ENCODE data around the gene TNS1. TPM values are rescaled to one million over a fixed set of nuclear protein-coding genes. Genes with fewer than 3 reads are reported as not detected.

Gene TNS1
- total RNA-seq, 1 donor from 2014 or later: 219 TPM

DNA sequence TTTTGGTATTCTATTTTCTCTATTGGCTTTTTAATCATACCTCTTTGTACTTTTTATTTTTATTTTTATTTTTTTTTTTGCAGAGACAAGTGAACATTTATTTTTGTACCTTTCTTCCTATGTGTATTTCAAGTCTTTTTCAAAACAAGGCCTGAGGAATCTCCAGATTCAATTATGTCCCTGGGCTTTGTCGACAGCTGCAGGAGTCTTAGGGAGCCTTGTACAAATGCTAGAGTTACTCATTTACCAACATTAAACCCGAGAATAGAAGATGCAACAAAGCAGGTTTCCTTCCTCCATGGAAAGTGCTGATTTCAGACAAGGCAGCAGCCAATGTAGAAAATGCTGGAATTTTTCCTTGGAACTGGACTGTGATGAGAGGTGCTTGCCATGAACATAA is 242.8 kb downstream of the TNS1 start:
- Mint-ChIP-seq H3K4me3 (ENCODE audit: unreplicated experiment) (no peak overlapping the region), H3K36me3 (ENCODE audit: low read depth, unreplicated experiment) (peaks cover 31% of the 10 kb centered on the region), H3K27me3 (ENCODE audit: low read depth, unreplicated experiment) (no peaks in the 10 kb centered on the region), H3K4me1 (ENCODE audit: low read depth, unreplicated experiment) (no peaks in the 10 kb centered on the region), H3K27ac (ENCODE audit: unreplicated experiment) (no peak overlapping the region), H3K9me3 (ENCODE audit: unreplicated experiment) (peaks cover 17% of the 10 kb centered on the region)
- Histone ChIP-seq H3K27ac (ENCODE audit: low read depth, low read length) (no peak overlapping the region), H3K4me3 (ENCODE audit: insufficient read depth, low read depth, low read length) (no peak overlapping the region), H3K9ac (ENCODE audit: low read length) (no peak overlapping the region), H4K20me1 (ENCODE audit: insufficient read depth, low read length) (no peaks in the 10 kb centered on the region), H3K4me2 (ENCODE audit: low read length) (no peak overlapping the region), H3K4me1 (ENCODE audit: insufficient read depth, low read length) (no peaks in the 10 kb centered on the region), H3K9me3 (ENCODE audit: insufficient read depth, low read depth, low read length) (peaks cover 5% of the 10 kb centered on the region), H3K27me3 (ENCODE audit: insufficient read depth, low read length) (no peaks in the 10 kb centered on the region), H3K79me2 (ENCODE audit: insufficient read depth, low read length) (no peaks in the 10 kb centered on the region), H3K36me3 (ENCODE audit: insufficient read depth, low read length) (peaks cover 6% of the 10 kb centered on the region), H2AFZ (ENCODE audit: low read depth, low read length) (no peak overlapping the region)
- no peak for TF ChIP-seq EZH2 (IDR thresholded peaks at IDR 0.05; ENCODE audit: insufficient read depth, low read length)
- TF ChIP-seq, protein P1, sequence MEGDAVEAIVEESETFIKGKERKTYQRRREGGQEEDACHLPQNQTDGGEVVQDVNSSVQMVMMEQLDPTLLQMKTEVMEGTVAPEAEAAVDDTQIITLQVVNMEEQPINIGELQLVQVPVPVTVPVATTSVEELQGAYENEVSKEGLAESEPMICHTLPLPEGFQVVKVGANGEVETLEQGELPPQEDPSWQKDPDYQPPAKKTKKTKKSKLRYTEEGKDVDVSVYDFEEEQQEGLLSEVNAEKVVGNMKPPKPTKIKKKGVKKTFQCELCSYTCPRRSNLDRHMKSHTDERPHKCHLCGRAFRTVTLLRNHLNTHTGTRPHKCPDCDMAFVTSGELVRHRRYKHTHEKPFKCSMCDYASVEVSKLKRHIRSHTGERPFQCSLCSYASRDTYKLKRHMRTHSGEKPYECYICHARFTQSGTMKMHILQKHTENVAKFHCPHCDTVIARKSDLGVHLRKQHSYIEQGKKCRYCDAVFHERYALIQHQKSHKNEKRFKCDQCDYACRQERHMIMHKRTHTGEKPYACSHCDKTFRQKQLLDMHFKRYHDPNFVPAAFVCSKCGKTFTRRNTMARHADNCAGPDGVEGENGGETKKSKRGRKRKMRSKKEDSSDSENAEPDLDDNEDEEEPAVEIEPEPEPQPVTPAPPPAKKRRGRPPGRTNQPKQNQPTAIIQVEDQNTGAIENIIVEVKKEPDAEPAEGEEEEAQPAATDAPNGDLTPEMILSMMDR (IDR thresholded peaks at IDR 0.05; ENCODE audit: insufficient read depth, low read depth, low read length): no peak
- no peak for DNase-seq (ENCODE audit: low read depth)
- no peak for FAIRE-seq

DNA sequence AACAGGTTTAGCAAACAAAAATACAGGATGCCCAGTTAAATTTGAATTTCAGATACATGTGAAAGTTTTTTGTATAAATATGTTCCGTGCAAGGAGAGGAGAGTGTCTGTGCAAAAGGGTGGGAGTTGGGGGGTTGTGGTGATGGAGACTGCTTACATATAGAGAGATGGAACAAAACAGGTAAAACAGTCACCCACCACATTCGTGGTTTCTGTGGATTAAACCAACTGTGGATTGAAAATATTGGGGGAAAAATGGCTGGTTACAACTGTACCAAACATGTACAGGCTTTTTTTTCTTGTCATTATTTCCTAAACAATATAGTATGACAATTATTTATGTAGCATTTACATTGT is 245.7 kb downstream of the TNS1 start:
- Histone ChIP-seq H3K36me3 (ENCODE audit: insufficient read depth, low read length) (peaks cover 3% of the 10 kb centered on the region), H3K27ac (ENCODE audit: low read depth, low read length) (no peak overlapping the region), H3K4me2 (ENCODE audit: low read length) (no peak overlapping the region), H3K27me3 (ENCODE audit: insufficient read depth, low read length) (no peaks in the 10 kb centered on the region), H3K79me2 (ENCODE audit: insufficient read depth, low read length) (no peaks in the 10 kb centered on the region), H3K9ac (ENCODE audit: low read length) (peak overlapping the region; percentile 1), H4K20me1 (ENCODE audit: insufficient read depth, low read length) (no peaks in the 10 kb centered on the region), H3K4me1 (ENCODE audit: insufficient read depth, low read length) (no peaks in the 10 kb centered on the region), H3K9me3 (ENCODE audit: insufficient read depth, low read depth, low read length) (peaks cover 2% of the 10 kb centered on the region), H2AFZ (ENCODE audit: low read depth, low read length) (no peak overlapping the region), H3K4me3 (ENCODE audit: insufficient read depth, low read depth, low read length) (no peak overlapping the region)
- H3K4me3 Mint-ChIP-seq (ENCODE audit: unreplicated experiment): no peak overlapping the region
- peaks cover 12% of the 10 kb centered on the region for H3K9me3 Mint-ChIP-seq (ENCODE audit: unreplicated experiment)
- peaks cover 4% of the 10 kb centered on the region for H3K4me1 Mint-ChIP-seq (ENCODE audit: low read depth, unreplicated experiment)
- peaks cover 2% of the 10 kb centered on the region for H3K27me3 Mint-ChIP-seq (ENCODE audit: low read depth, unreplicated experiment)
- no peak for TF ChIP-seq EZH2 (IDR thresholded peaks at IDR 0.05; ENCODE audit: insufficient read depth, low read length)
- TF ChIP-seq, protein P1 (IDR thresholded peaks at IDR 0.05; ENCODE audit: insufficient read depth, low read depth, low read length): no peak
- FAIRE-seq (no peak), DNase-seq (ENCODE audit: low read depth) (no peak)
- no peak overlapping the region for H3K27ac Mint-ChIP-seq (ENCODE audit: unreplicated experiment)
- H3K36me3 Mint-ChIP-seq (ENCODE audit: low read depth, unreplicated experiment): peaks cover 29% of the 10 kb centered on the region

DNA sequence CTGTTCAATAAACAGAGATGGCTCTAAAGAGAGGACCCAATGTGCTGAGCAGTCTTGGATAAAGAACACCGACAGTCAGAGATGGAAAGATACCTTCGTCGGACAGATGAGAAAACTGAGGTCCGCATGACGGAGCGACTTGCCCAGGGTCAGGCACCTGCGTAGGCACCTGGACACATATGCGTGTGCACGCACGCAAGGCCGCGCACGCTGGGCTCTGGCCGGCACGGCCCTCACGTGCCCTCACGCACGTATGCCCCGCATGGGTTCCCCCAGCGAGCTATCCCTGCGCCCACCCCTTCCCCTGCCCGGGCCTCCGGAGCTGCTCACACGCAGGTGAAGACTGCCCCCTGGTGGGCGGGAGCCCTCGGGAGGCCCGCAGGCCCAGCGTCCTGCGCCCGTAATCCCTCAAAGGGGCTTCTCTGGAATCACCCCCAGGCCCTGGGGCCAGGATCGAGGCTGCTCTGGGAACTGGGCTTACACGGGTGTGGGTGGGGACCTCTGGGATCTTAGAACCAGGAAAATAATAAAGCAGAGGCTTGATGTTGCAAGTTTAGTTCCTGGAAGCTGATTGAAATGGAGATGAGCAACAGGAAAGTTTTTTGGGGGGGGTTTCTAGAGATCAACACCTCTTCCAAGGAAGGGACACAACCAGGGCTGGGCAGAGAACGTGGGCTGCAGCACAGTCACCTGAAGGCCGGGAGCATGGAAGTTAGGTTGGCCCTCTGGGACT is 246.3 kb downstream of the TNS1 start:
- peaks cover 7% of the 10 kb centered on the region for H3K27me3 Mint-ChIP-seq (ENCODE audit: low read depth, unreplicated experiment)
- no peaks in the 10 kb centered on the region for H3K79me2 ChIP-seq (ENCODE audit: insufficient read depth, low read length)
- H3K4me2 ChIP-seq (ENCODE audit: low read length): peak overlapping the region; percentile 79
- H3K36me3 Mint-ChIP-seq (ENCODE audit: low read depth, unreplicated experiment): peaks cover 27% of the 10 kb centered on the region
- peaks cover 4% of the 10 kb centered on the region for H3K4me1 Mint-ChIP-seq (ENCODE audit: low read depth, unreplicated experiment)
- no peak for FAIRE-seq
- H3K36me3 ChIP-seq (ENCODE audit: insufficient read depth, low read length): peaks cover 3% of the 10 kb centered on the region
- H3K27ac Mint-ChIP-seq (ENCODE audit: unreplicated experiment): no peak overlapping the region
- peak; percentile 32 for DNase-seq (ENCODE audit: low read depth)
- H4K20me1 ChIP-seq (ENCODE audit: insufficient read depth, low read length): no peaks in the 10 kb centered on the region
- no peak for TF ChIP-seq EZH2 (IDR thresholded peaks at IDR 0.05; ENCODE audit: insufficient read depth, low read length)
- TF ChIP-seq, protein P1 (IDR thresholded peaks at IDR 0.05; ENCODE audit: insufficient read depth, low read depth, low read length): peak; percentile 60
- no peak overlapping the region for H3K4me3 ChIP-seq (ENCODE audit: insufficient read depth, low read depth, low read length)
- no peaks in the 10 kb centered on the region for H3K4me1 ChIP-seq (ENCODE audit: insufficient read depth, low read length)
- H3K9me3 Mint-ChIP-seq (ENCODE audit: unreplicated experiment): peaks cover 10% of the 10 kb centered on the region
- H3K4me3 Mint-ChIP-seq (ENCODE audit: unreplicated experiment): no peak overlapping the region
- no peak overlapping the region for H3K27ac ChIP-seq (ENCODE audit: low read depth, low read length)
- no peaks in the 10 kb centered on the region for H3K9me3 ChIP-seq (ENCODE audit: insufficient read depth, low read depth, low read length)
- H2AFZ ChIP-seq (ENCODE audit: low read depth, low read length): peak overlapping the region; percentile 43
- H3K9ac ChIP-seq (ENCODE audit: low read length): peak overlapping the region; percentile 1
- no peaks in the 10 kb centered on the region for H3K27me3 ChIP-seq (ENCODE audit: insufficient read depth, low read length)
